KOPT-K1 (cell line): ENCODE results near the gene OLFML2A.
A peak's percentile ranks its signal among the peaks of the same experiment; 100 is the strongest.
"Not testable (repeated sequence)": the region's sequence is repeated elsewhere in the genome, so short reads cannot be mapped to it uniquely, and the experiment has no call there.

Experiments used
- H3K27ac ChIP-seq: fragments of 200-600 bp; sonication (generic); 2 replicates; pipeline ENCODE4 v1.5.1; 2016; ENCODE audit warnings: antibody characterized with exemption, mild to moderate bottlenecking, low read depth, low read length; ENCODE audit not compliant: poor library complexity, severe bottlenecking
- H3K36me3 ChIP-seq: fragments of 200-600 bp; sonication (generic); 2 replicates; pipeline ENCODE4 v1.5.1; 2017; ENCODE audit warnings: antibody characterized with exemption, mild to moderate bottlenecking, low read length, moderate library complexity; ENCODE audit not compliant: insufficient read depth
- H3K9me3 ChIP-seq: fragments of 200-600 bp; sonication (generic); 2 replicates; pipeline ENCODE4 v1.5.1; 2017; ENCODE audit warnings: antibody characterized with exemption, low read length, mild to moderate bottlenecking; ENCODE audit not compliant: insufficient read depth, poor library complexity, severe bottlenecking

Gene OLFML2A

GRCh38 chr9:124812441-124812876, 35.5 kb downstream of the OLFML2A start:
- H3K27ac ChIP-seq: no peak overlapping the region
- no peaks in the 10 kb centered on the region for H3K36me3 ChIP-seq
- H3K9me3 ChIP-seq: no peaks in the 10 kb centered on the region

- Histone ChIP-seq H3K27ac (no peak overlapping the region), H3K9me3 (no peaks in the 10 kb centered on the region)
These were observed 36.1 kb downstream of the OLFML2A start for GRCh38 chr9:124813041-124813440.

GRCh38 chr9:124813501-124814163, 36.7 kb downstream of the OLFML2A start:
- H3K36me3 ChIP-seq: no peaks in the 10 kb centered on the region
- no peaks in the 10 kb centered on the region for H3K9me3 ChIP-seq
- no peak overlapping the region for H3K27ac ChIP-seq

More at GRCh38 chr9:124813041-124813440, 36.1 kb downstream of the OLFML2A start:
- no peaks in the 10 kb centered on the region for H3K36me3 ChIP-seq

- Histone ChIP-seq H3K27ac (no peak overlapping the region), H3K9me3 (no peaks in the 10 kb centered on the region), H3K36me3 (no peaks in the 10 kb centered on the region)
These were observed 37.2 kb downstream of the OLFML2A start for GRCh38 chr9:124814164-124814535.

GRCh38 chr9:124815601-124816000, 38.7 kb downstream of the OLFML2A start:
- H3K9me3 ChIP-seq: no peaks in the 10 kb centered on the region
- H3K27ac ChIP-seq: no peak overlapping the region
- no peaks in the 10 kb centered on the region for H3K36me3 ChIP-seq

- H3K27ac ChIP-seq: peak overlapping the region; percentile 83
- no peaks in the 10 kb centered on the region for H3K36me3 ChIP-seq
- H3K9me3 ChIP-seq: no peaks in the 10 kb centered on the region
These were observed 41.7 kb downstream of the OLFML2A start for GRCh38 chr9:124818431-124819281.

GRCh38 chr9:124820698-124821623, 44.0 kb downstream of the OLFML2A start:
- Histone ChIP-seq H3K9me3 (no peaks in the 10 kb centered on the region), H3K27ac (no peak overlapping the region), H3K36me3 (no peaks in the 10 kb centered on the region)

- no peaks in the 10 kb centered on the region for H3K36me3 ChIP-seq
- no peaks in the 10 kb centered on the region for H3K9me3 ChIP-seq
- H3K27ac ChIP-seq: no peak overlapping the region
These were observed 51.8 kb downstream of the OLFML2A start for GRCh38 chr9:124828489-124829333.

- Histone ChIP-seq H3K9me3 (no peaks in the 10 kb centered on the region), H3K36me3 (no peaks in the 10 kb centered on the region), H3K27ac (no peak overlapping the region)
These were observed 52.4 kb downstream of the OLFML2A start for GRCh38 chr9:124829334-124829669.

- Histone ChIP-seq H3K9me3 (no peaks in the 10 kb centered on the region), H3K36me3 (no peaks in the 10 kb centered on the region), H3K27ac (no peak overlapping the region)
These were observed 53.7 kb downstream of the OLFML2A start for GRCh38 chr9:124830593-124830992.

- H3K27ac ChIP-seq: no peak overlapping the region
- H3K9me3 ChIP-seq: no peaks in the 10 kb centered on the region
- no peaks in the 10 kb centered on the region for H3K36me3 ChIP-seq
These were observed 54.9 kb downstream of the OLFML2A start for GRCh38 chr9:124831642-124832364.

- Histone ChIP-seq H3K9me3 (no peaks in the 10 kb centered on the region), H3K36me3 (no peaks in the 10 kb centered on the region), H3K27ac (no peak overlapping the region)
These were observed 57.7 kb downstream of the OLFML2A start for GRCh38 chr9:124834591-124834990.

GRCh38 chr9:124835026-124835557, 58.2 kb downstream of the OLFML2A start:
- Histone ChIP-seq H3K27ac (no peak overlapping the region), H3K9me3 (no peaks in the 10 kb centered on the region), H3K36me3 (no peaks in the 10 kb centered on the region)

- not testable (repeated sequence) for H3K36me3 ChIP-seq, H3K27ac ChIP-seq, H3K9me3 ChIP-seq
These were observed 61.2 kb downstream of the OLFML2A start for GRCh38 chr9:124838132-124838531.
